HEK293 (cell line): ENCODE measurements around the gene SMC1B.

ENCODE experiments used
- CTCF ChIA-PET: fragments of 350-600 bp; formaldehyde crosslinking; extraction: SDS; loops from one replicate; lab custom pipeline; 2021; ENCODE audit warnings: antibody characterized with exemption; lab: Yijun Ruan, JAX
- POLR2A ChIA-PET: fragments of 300-600 bp; formaldehyde crosslinking; extraction: SDS; loops from one replicate; lab custom pipeline; 2020; ENCODE audit warnings: antibody characterized with exemption, inconsistent platforms; lab: Yijun Ruan, JAX
- H3K27ac ChIP-seq: fragments of 200-500 bp; sonication (Bioruptor generic); 2 replicates; pipeline ENCODE4 v1.5.1; 2014; ENCODE audit warnings: low read depth, low read length, control low read depth, inconsistent platforms; ENCODE audit errors: extremely low read depth
- H3K36me3 ChIP-seq, 2 experiments: fragments of 200-500 bp in 1 of 2; sonication (Bioruptor generic) in 1 of 2; 1 replicate in 1 of 2; 2 replicates in 1 of 2; pipeline ENCODE4 v1.5.1; 2014 to 2017; ENCODE audit warnings: inconsistent platforms in 2 of 2, low read length in 2 of 2; ENCODE audit not compliant: control insufficient read depth in 2 of 2, insufficient read depth in 1 of 2
- H3K4me1 ChIP-seq: fragments of 200-500 bp; sonication (Bioruptor generic); 2 replicates; pipeline ENCODE4 v1.5.1; 2014; ENCODE audit warnings: mild to moderate bottlenecking, low read length, inconsistent platforms; ENCODE audit not compliant: control insufficient read depth, insufficient read depth
- H3K4me3 ChIP-seq: 2 replicates; pipeline ENCODE4 v1.5.1; 2011; ENCODE audit warnings: low read depth, mild to moderate bottlenecking, control low read depth, low read length, moderate library complexity
- H3K9me3 ChIP-seq: fragments of 200-500 bp; sonication (Bioruptor generic); 2 replicates; pipeline ENCODE4 v1.5.1; 2014; ENCODE audit warnings: low read depth, low read length, inconsistent platforms; ENCODE audit not compliant: control insufficient read depth, insufficient read depth
- BCL11A ChIP-seq: fragments of 450-650 bp; formaldehyde crosslinking; IDR thresholded peaks from 2 replicates; pipeline ENCODE4 v1.5.1; 2016; ENCODE audit warnings: low read depth, missing biosample characterization, missing genetic modification characterization
- ELK4 ChIP-seq: IDR thresholded peaks from 2 replicates; pipeline ENCODE4 v1.6.1; 2011; ENCODE audit warnings: mild to moderate bottlenecking, low read depth, low read length, borderline replicate concordance
- GLIS2 ChIP-seq: fragments of 450-650 bp; formaldehyde crosslinking; IDR thresholded peaks from 2 replicates; pipeline ENCODE4 v1.5.1; 2016; ENCODE audit warnings: missing biosample characterization, missing genetic modification characterization
- HOXC10 ChIP-seq: sonication (generic); formaldehyde crosslinking; IDR thresholded peaks from 2 replicates; pipeline ENCODE4 v1.8.1; 2023; ENCODE audit warnings: mild to moderate bottlenecking, missing genetic modification reagents
- MEIS1 ChIP-seq: sonication (generic); formaldehyde crosslinking; IDR thresholded peaks from 2 replicates; pipeline ENCODE4 v1.8.1; 2022; ENCODE audit warnings: missing genetic modification reagents, mild to moderate bottlenecking, borderline replicate concordance
- PRDM10 ChIP-seq: fragments of 450-650 bp; formaldehyde crosslinking; IDR thresholded peaks from 2 replicates; pipeline ENCODE4 v1.5.1; 2016; ENCODE audit warnings: missing biosample characterization, missing genetic modification characterization
- SCRT2 ChIP-seq: fragments of 450-650 bp; formaldehyde crosslinking; IDR thresholded peaks from 2 replicates; pipeline ENCODE4 v1.5.1; 2016; ENCODE audit warnings: missing biosample characterization, missing genetic modification characterization
- SP3 ChIP-seq: fragments of 450-650 bp; formaldehyde crosslinking; IDR thresholded peaks from 2 replicates; pipeline ENCODE4 v1.5.1; 2016; ENCODE audit warnings: missing biosample characterization, missing genetic modification characterization
- ZBTB17 ChIP-seq: fragments of 450-650 bp; formaldehyde crosslinking; IDR thresholded peaks from 2 replicates; pipeline ENCODE4 v1.5.1; 2016; ENCODE audit warnings: missing biosample characterization, missing genetic modification characterization
- ZBTB44 ChIP-seq: fragments of 450-650 bp; IDR thresholded peaks from 2 replicates; pipeline ENCODE4 v1.5.1; 2018; ENCODE audit warnings: missing biosample characterization, mild to moderate bottlenecking, missing genetic modification characterization
- ZBTB48 ChIP-seq: fragments of 450-650 bp; formaldehyde crosslinking; IDR thresholded peaks from 2 replicates; pipeline ENCODE4 v1.5.1; 2016; ENCODE audit warnings: missing biosample characterization, missing genetic modification characterization
- ZFP69B ChIP-seq: fragments of 450-650 bp; formaldehyde crosslinking; IDR thresholded peaks from 2 replicates; pipeline ENCODE4 v1.5.1; 2016; ENCODE audit warnings: missing biosample characterization, missing genetic modification characterization
- ZNF112 ChIP-seq: fragments of 450-650 bp; formaldehyde crosslinking; IDR thresholded peaks from 2 replicates; pipeline ENCODE4 v1.5.0; 2017; ENCODE audit warnings: missing biosample characterization, missing genetic modification characterization
- ZNF132 ChIP-seq: fragments of 450-650 bp; formaldehyde crosslinking; IDR thresholded peaks from 2 replicates; pipeline ENCODE4 v1.5.1; 2017; ENCODE audit warnings: missing biosample characterization, missing genetic modification characterization, borderline replicate concordance
- ZNF184 ChIP-seq: fragments of 450-650 bp; IDR thresholded peaks from 2 replicates; pipeline ENCODE4 v1.5.1; 2018; ENCODE audit warnings: missing biosample characterization, mild to moderate bottlenecking, missing genetic modification characterization
- ZNF23 ChIP-seq: fragments of 450-650 bp; formaldehyde crosslinking; IDR thresholded peaks from 2 replicates; pipeline ENCODE4 v1.5.1; 2016; ENCODE audit warnings: missing biosample characterization, missing genetic modification characterization, borderline replicate concordance
- ZNF302 ChIP-seq: fragments of 450-650 bp; formaldehyde crosslinking; IDR thresholded peaks from 2 replicates; pipeline ENCODE4 v1.5.1; 2016; ENCODE audit warnings: missing biosample characterization, missing genetic modification characterization, low read depth
- ZNF335 ChIP-seq: fragments of 450-650 bp; formaldehyde crosslinking; conservative IDR thresholded peaks from 2 replicates; pipeline ENCODE4 v1.5.1; 2016; ENCODE audit warnings: missing biosample characterization, missing genetic modification characterization
- ZNF398 ChIP-seq: fragments of 450-650 bp; formaldehyde crosslinking; IDR thresholded peaks from 2 replicates; pipeline ENCODE4 v1.5.1; 2017; ENCODE audit warnings: missing biosample characterization, missing genetic modification characterization
- ZNF623 ChIP-seq: fragments of 450-650 bp; formaldehyde crosslinking; IDR thresholded peaks from 2 replicates; pipeline ENCODE4 v1.5.1; 2016; ENCODE audit warnings: missing biosample characterization, missing genetic modification characterization
- ZNF654 ChIP-seq: fragments of 450-650 bp; formaldehyde crosslinking; IDR thresholded peaks from 2 replicates; pipeline ENCODE4 v1.5.1; 2016; ENCODE audit warnings: low read depth, missing biosample characterization, missing genetic modification characterization
- TF ChIP-seq, protein P1 (sequence below): fragments of 450-650 bp; formaldehyde crosslinking; IDR thresholded peaks from 2 replicates; pipeline ENCODE4 v1.5.1; 2016; ENCODE audit warnings: missing biosample characterization, missing genetic modification characterization
- TF ChIP-seq, protein P2 (sequence below): fragments of 450-650 bp; formaldehyde crosslinking; IDR thresholded peaks from 2 replicates; pipeline ENCODE4 v1.5.1; 2017; ENCODE audit warnings: missing biosample characterization, missing genetic modification characterization

The SMC1B gene

GRCh38 chr22:45310331-45310976 is 102.9 kb downstream of the SMC1B start:
- peak overlapping the region; percentile 69; the same call in 1 of the 2 replicates for H3K27ac ChIP-seq
- peaks cover 16% of the 10 kb centered on the region for H3K4me1 ChIP-seq
- ChIA-PET CTCF (no interaction called here), POLR2A (no interaction called here)
- H3K4me3 ChIP-seq: peak overlapping the region; percentile 78
- peaks cover 0 to 8% of the 10 kb centered on the region in 2 experiments; a peak in 2 of 3 replicates for H3K36me3 ChIP-seq
- no peaks in the 10 kb centered on the region for H3K9me3 ChIP-seq
- TF ChIP-seq ZNF623 (no peak), MEIS1 (CRISPR knock-in tag) (no peak), ZNF654 (tag by site-specific recombination) (no peak), SCRT2 (no peak), ZNF112 (no peak), ZNF184 (tag by site-specific recombination) (no peak), ZFP69B (tag by site-specific recombination) (peak; percentile 70; the same call in 1 of the 2 replicates), ZNF302 (tag by site-specific recombination) (no peak), ZNF335 (peak; percentile 37), SP3 (tag by site-specific recombination) (no peak), ZBTB44 (tag by site-specific recombination) (no peak), HOXC10 (no peak), GLIS2 (tag by site-specific recombination) (0 out of 2 replicates have a peak, but pooled peaks have one; percentile 28), ZNF23 (tag by site-specific recombination) (no peak), BCL11A (tag by site-specific recombination) (no peak), ZBTB17 (tag by site-specific recombination) (no peak), ZNF132 (no peak), ZBTB48 (tag by site-specific recombination) (peak; percentile 75; the same call in 1 of the 2 replicates), PRDM10 (tag by site-specific recombination) (no peak), ELK4 (no peak), ZNF398 (tag by site-specific recombination) (no peak)
- TF ChIP-seq, protein P1, sequence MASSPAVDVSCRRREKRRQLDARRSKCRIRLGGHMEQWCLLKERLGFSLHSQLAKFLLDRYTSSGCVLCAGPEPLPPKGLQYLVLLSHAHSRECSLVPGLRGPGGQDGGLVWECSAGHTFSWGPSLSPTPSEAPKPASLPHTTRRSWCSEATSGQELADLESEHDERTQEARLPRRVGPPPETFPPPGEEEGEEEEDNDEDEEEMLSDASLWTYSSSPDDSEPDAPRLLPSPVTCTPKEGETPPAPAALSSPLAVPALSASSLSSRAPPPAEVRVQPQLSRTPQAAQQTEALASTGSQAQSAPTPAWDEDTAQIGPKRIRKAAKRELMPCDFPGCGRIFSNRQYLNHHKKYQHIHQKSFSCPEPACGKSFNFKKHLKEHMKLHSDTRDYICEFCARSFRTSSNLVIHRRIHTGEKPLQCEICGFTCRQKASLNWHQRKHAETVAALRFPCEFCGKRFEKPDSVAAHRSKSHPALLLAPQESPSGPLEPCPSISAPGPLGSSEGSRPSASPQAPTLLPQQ (tag by site-specific recombination): peak; percentile 89
- TF ChIP-seq, protein P2, sequence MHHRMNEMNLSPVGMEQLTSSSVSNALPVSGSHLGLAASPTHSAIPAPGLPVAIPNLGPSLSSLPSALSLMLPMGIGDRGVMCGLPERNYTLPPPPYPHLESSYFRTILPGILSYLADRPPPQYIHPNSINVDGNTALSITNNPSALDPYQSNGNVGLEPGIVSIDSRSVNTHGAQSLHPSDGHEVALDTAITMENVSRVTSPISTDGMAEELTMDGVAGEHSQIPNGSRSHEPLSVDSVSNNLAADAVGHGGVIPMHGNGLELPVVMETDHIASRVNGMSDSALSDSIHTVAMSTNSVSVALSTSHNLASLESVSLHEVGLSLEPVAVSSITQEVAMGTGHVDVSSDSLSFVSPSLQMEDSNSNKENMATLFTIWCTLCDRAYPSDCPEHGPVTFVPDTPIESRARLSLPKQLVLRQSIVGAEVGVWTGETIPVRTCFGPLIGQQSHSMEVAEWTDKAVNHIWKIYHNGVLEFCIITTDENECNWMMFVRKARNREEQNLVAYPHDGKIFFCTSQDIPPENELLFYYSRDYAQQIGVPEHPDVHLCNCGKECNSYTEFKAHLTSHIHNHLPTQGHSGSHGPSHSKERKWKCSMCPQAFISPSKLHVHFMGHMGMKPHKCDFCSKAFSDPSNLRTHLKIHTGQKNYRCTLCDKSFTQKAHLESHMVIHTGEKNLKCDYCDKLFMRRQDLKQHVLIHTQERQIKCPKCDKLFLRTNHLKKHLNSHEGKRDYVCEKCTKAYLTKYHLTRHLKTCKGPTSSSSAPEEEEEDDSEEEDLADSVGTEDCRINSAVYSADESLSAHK: no peak
